ENCODE results near the gene HTRA1.

HTRA1 gene

GRCh38 chr10:122521011-122521410, 59.7 kb downstream of the HTRA1 start:
- no peak for DNase-seq

GRCh38 chr10:122524811-122525210, 63.5 kb downstream of the HTRA1 start:
- DNase-seq, result no peak

GRCh38 chr10:122525788-122526187, 64.4 kb downstream of the HTRA1 start:
- peak; percentile 71 for DNase-seq

GRCh38 chr10:122526892-122527291, 65.5 kb downstream of the HTRA1 start:
- no peak for DNase-seq

- peak; percentile 43 for DNase-seq
Observed at GRCh38 chr10:122530177-122530576, 68.8 kb downstream of the HTRA1 start.

GRCh38 chr10:122531261-122531660, 69.9 kb downstream of the HTRA1 start:
- no peak for DNase-seq

GRCh38 chr10:122531939-122532338, 70.6 kb downstream of the HTRA1 start:
- DNase-seq, result no peak

- no peak for DNase-seq
Observed at GRCh38 chr10:122532601-122533296, 71.4 kb downstream of the HTRA1 start.

- no peak for DNase-seq
Observed at GRCh38 chr10:122537545-122537944, 76.2 kb downstream of the HTRA1 start.

- peak; percentile 90 for DNase-seq
Observed at GRCh38 chr10:122541541-122542002, 80.2 kb downstream of the HTRA1 start.

GRCh38 chr10:122543676-122544445, 82.5 kb downstream of the HTRA1 start:
- peak; percentile 28 for DNase-seq

GRCh38 chr10:122544493-122544892, 83.1 kb downstream of the HTRA1 start:
- DNase-seq, result peak; percentile 45

GRCh38 chr10:122546242-122546641, 84.9 kb downstream of the HTRA1 start:
- no peak for DNase-seq

GRCh38 chr10:122548407-122549085, 87.2 kb downstream of the HTRA1 start:
- DNase-seq, result no peak

GRCh38 chr10:122549636-122550035, 88.3 kb downstream of the HTRA1 start:
- no peak for DNase-seq

GRCh38 chr10:122550427-122550826, 89.1 kb downstream of the HTRA1 start:
- DNase-seq, result no peak

- DNase-seq, result no peak
Observed at GRCh38 chr10:122550983-122551382, 89.6 kb downstream of the HTRA1 start.

- peak; percentile 31 for DNase-seq
Observed at GRCh38 chr10:122551450-122551849, 90.1 kb downstream of the HTRA1 start.

- DNase-seq, result no peak
Observed at GRCh38 chr10:122553341-122553740, 92.0 kb downstream of the HTRA1 start.

- peak; percentile 57 for DNase-seq
Observed at GRCh38 chr10:122554131-122555036, 93.0 kb downstream of the HTRA1 start.

- no peak for DNase-seq
Observed at GRCh38 chr10:122555442-122555841, 94.1 kb downstream of the HTRA1 start.

- no peak for DNase-seq
Observed at GRCh38 chr10:122557516-122557915, 96.2 kb downstream of the HTRA1 start.

- DNase-seq, result no peak
Observed at GRCh38 chr10:122558452-122558851, 97.1 kb downstream of the HTRA1 start.
